GM21381 (cell line): ENCODE measurements around the gene APOBEC3C.
"Not testable (repeated sequence)": the region's sequence is repeated elsewhere in the genome, so short reads cannot be mapped to it uniquely, and the experiment has no call there.

Experiments used
- ATAC-seq: cut with Tn5 transposase; IDR thresholded peaks from one replicate; pipeline ENCODE4 v1.9.1; 2021; ENCODE audit warnings: mild to moderate bottlenecking, moderate library complexity; ENCODE audit not compliant: unreplicated experiment

Gene APOBEC3C

DNA sequence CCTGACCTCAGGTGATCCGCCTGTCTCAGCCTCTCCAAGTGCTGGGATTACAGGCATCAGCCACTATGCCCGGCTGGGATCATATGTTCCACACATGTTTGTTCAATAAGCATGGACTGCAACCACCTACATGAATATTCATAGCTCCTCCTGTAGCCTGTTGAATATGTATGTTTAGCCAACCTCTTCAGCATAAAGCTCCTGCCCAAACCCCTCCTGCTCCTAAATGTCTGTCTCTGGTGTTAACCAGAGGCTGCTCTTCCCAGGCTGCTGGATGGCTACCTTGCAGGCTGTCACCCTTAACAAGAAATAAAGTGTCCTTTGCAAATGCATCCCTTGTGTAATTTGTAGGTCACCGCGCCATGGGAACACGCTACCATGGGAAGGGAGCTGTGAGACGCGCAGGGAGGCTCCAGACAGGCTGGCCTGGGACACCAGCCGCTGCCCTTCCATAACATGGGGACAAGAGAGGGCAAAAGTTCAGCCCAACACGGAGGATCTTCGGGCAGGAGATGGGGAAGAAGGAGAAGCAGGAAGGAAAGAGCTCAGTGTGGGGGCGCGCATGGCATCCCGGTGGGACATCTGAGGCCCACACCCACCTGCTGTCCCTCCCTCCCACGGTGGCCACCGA, 6.1 kb downstream of the APOBEC3C start:
- not testable (repeated sequence) for ATAC-seq

DNA sequence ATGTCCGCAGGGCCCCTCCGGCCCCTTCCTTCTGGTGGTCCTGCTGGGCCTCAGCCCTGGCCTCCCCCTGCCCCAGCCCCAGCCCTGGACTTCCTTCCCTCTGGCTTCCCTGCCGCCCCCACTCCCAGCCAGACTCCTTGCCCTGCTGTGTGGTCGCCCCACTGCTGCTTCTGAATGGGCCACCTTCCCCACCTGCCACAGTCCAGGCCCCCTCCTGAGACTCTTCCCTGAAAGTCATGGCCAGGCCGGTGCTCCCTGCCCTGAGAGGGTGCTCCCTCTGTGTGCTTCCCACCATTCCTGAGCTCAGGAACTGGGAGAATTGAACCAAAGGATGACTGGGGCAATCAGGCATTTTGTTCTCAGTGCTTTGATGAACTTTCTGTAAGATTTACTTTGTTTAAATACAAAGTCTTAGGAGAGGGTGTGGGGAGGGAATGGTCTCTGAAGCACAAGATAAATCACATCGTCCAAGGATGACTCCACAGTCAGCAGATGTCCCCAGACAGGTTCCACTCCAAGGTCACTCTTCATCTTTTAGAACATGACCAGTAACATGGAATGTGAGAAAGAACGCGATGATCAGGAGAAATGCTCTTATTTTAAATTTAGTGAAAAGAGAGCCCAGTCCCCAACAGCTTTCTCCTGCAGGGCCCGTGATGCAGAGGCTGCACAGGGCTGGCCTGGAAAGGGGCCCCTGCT, 7.6 kb downstream of the APOBEC3C start:
- no peak for ATAC-seq

DNA sequence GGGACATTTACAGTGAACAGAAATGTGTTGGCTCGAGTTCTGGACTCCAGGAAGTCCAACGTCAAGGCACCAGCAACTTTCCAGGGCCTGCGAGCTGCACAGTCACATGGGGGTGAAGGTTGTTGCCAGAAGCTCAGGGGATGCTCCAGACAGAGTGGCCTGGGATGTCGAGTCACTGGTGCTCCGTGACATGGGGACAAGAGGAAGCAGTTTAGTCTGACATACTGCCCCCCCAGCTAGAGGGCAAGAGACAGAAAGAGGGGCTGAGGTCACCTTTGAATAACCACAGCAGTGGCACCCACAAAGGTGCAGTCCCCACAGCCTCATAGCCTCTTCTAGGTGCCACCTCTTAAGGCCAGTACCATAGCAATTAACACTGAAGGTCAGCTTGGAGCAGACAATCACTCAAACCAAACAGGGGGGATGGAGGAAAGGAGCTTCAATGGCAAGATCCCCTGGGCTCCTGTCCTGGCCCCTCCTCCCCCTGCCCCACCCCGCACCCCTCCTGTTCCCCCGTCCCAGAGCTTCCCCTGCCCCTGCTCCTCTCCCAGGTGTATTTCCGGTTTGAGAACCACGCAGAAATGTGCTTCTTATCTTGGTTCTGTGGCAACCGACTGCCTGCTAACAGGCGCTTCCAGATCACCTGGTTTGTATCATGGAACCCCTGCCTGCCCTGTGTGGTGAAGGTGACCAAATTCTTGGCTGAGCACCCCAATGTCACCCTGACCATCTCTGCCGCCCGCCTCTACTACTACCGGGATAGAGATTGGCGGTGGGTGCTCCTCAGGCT, 10.7 kb downstream of the APOBEC3C start:
- no peak for ATAC-seq

DNA sequence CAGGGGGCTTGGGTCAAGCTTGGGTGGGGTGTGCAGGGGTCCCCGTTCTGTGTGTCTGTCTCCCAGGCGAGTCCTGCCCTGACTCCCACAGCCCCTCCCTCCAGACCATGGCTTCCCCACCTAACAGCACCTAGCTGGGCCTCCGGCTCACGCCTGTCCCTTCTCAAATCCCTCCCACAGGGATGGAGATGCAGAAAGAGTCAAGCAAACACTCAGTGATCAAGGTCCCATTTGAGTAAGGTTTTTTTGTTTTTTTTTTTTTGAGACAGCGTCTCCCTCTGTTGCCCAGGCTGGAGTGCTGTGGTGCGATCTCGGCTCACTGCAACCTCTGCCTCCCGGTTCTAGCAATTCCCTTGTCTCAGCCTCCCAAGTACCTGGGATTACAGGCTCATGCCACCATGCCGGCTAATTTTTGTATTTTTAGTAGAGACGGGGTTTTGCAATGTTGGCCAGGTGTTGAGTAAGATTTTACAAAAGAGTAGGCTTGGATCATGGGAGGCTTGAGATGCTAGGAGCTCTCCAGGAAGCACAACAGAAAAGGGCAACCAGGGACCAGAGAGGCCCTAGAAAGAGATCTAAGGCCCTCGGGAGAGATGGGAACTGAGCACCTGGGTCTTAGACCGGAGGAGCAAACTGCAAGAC, 12.6 kb downstream of the APOBEC3C start:
- no peak for ATAC-seq

DNA sequence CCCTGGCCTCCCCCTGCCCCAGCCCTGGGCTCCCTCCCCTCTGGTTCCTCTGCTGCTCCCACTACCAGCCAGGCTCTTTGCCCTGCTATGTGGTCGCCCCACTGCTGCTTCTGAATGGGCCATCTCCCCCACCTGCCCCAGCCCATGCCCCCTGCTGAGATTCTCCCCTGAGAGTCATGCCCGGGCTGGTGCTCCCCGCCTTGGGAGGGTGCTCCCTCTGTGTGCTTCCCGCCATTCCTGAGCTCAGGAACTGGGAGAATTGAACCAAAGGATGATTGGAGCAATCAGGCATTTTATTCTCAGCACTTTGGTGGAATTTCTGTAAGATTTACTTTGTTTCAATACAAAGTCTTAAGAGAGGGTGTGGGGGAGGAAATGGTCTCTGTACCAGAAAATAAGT, 13.7 kb downstream of the APOBEC3C start:
- no peak for ATAC-seq

DNA sequence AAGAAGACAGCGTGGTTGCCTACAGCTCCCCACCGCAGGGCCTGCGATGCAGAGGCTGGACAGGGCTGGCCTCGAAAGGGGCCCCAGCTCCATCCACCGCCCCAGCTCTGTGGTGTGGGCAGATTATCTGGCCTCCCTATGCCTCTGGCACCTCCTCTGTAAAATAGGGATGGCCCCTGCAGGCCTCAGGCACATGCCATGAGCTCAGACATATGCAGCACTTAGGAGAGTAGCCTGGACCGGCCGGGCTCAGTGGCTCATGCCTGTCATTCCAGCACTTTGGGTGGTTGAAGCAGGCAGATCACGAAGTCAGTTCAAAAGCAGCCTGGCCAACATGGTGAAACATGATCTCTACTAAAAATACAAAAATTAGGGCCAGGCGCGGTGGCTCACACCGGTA, 14.2 kb downstream of the APOBEC3C start:
- no peak for ATAC-seq

DNA sequence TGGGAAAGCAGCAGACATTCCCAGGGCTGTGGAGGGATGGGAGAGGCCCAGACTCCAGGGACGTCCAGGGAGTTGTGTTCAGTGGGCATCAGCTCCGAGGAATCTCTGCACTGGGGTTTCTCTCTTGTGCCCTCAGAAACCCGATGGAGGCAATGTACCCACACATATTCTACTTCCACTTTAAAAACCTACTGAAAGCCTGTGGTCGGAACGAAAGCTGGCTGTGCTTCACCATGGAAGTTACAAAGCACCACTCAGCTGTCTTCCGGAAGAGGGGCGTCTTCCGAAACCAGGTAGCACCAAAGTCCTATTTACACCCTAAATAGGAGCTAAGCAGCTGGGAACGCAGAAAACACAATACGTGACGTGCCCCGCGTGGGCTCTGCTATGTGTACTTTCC, 15.2 kb downstream of the APOBEC3C start:
- no peak for ATAC-seq

DNA sequence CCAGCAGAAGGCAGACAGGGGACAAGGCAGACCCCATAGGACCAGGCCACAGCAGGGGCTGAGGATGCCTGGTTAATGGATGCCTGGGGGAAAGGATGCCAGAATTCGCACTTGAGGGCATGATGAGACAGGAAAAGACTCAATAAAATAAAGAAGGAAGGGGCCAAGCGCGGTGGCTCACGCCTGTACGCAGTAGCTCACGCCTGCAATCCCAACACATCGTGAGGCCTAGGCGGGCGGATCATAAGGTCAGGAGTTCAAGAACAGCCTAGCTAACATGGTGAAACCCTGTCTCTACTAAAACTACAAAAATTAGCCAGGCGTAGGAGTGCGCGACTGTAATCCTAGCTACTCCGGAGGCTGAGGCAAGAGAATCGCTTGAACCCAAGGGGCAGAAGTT, 16.6 kb downstream of the APOBEC3C start:
- no peak for ATAC-seq

DNA sequence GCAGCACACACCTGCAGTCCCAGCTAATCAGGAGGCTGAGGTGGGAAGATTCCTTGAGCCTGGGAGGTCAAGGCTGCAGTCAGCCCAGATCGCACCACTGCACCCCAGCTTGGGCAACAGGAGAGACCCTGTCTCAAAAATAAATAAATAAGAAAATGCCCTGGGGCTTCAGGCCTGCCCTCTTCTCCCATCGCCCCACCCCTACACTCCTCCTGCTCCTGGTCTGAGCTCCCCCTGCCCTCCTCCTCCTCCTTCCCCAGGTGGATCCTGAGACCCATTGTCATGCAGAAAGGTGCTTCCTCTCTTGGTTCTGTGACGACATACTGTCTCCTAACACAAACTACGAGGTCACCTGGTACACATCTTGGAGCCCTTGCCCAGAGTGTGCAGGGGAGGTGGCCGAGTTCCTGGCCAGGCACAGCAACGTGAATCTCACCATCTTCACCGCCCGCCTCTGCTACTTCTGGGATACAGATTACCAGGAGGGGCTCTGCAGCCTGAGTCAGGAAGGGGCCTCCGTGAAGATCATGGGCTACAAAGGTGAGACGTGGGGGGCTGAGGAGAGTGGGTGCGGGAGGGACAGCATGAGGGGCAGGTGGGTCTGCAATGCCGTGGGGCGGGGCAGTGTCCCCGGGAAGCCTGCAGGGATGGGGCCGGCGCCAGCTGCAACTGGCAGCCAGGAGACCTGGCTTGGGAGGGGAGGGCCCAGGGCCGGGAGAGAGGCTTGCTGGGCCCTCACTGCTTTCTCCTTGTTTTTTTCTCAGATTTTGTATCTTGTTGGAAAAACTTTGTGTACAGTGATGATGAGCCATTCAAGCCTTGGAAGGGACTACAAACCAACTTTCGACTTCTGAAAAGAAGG, 17.6 kb downstream of the APOBEC3C start:
- ATAC-seq = not testable (repeated sequence)

DNA sequence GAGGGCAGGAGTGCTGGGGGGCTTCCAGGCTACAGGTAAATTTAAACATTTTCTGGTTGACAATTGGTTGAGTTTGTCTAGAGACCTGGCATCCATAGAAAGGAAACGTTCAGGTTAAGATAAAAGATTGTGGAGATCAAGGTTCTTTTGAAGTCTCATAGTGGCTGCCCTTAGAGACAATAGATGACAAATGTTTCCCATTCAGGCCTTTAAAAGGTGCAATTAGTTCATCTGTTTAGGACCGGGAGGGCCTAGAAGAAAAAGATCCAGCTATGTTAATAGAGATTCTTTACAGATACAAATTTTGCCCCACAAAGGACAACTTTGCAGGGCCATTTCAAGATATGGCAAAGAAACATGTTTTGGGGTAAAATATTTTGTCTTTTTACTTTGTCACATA, 23.0 kb downstream of the APOBEC3C start:
- ATAC-seq = not testable (repeated sequence)

DNA sequence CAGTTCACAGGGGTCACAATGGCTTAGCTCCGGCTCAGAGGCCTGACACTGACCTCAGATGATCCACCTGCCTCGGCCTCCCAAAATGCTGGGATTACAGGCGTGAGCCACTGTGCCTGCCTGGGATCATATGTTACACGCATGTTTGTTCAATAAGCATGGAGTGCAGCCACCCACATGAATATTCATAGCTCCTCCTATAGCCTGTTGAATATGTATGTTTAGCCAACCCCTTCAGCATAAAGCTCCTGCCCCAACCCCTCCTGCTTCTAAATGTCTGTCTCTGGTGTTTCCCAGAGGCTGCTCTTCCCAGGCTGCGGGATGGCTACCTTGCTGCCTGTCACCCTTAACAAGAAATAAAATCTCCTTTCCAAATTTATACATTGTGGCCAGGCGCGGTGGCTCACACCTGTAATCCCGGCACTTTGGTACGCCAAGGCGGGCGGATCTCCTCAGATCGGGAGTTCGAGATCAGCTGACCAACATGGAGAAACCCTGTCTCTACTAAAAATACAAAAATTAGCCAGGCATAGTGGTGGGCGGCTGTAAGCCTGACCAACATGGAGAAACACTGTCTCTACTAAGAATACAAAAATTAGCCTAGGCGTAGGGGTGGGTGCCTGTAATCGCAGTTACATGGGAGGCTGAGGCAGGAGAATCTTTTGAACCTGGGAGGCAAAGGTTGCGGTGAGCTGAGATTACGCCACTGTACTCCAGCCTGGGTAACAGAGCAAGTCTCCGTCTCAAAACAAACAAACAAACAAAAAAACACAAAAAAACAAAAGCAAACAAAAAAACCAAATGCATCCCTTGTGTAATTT, 25.5 kb downstream of the APOBEC3C start:
- ATAC-seq = no peak

DNA sequence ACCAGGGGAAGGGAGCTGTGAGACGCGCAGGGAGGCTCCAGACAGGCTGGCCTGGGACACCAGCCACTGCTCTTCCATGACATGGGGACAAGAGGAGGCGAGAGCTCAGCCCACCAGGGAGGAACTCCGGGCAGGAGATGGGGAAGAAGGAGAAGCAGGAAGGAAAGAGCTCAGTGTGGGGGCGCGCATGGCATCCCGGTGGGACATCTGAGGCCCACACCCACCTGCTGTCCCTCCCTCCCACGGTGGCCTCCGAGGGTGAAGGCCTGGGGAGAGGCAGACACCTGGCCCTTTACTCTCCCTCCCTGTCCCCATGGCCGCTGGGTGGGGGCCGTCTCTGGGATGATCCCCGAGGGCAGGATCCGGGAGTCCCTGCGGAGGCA, 26.1 kb downstream of the APOBEC3C start:
- not testable (repeated sequence) for ATAC-seq

DNA sequence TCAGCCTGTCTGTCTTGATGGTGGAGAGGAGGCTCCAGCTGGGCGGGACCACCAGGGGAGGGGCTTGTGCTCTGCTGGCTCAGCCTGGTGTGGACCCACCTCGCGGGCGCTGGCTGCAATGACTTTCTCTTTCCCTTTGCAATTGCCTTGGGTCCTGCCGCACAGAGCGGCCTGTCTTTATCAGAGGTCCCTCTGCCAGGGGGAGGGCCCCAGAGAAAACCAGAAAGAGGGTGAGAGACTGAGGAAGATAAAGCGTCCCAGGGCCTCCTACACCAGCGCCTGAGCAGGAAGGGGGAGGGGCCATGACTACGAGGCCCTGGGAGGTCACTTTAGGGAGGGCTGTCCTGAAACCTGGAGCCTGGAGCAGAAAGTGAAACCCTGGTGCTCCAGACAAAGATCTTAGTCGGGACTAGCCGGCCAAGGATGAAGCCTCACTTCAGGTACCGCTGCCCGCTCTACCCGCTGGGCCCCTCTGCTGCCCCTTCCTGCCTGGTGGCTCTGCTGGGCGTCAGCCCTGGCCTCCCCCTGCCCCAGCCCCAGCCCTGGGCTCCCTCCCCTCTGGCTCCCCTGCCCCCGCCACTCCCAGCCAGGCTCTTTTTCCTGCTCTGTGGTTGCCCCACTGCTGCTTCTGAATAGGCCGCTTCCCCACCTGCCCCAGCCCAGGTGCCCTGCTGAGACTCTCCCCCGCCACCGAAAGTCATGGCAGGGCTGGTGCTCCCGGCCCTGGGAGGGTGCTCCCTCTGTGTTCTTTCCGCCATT, 26.7 kb downstream of the APOBEC3C start, which contains the start of gene APOBEC3F:
Gene APOBEC3F (plus strand): TSS at position 327 of the 759 bp plus-strand sequence. CDS start 97 bp downstream, at position 424.
- peak; percentile 82 for ATAC-seq

DNA sequence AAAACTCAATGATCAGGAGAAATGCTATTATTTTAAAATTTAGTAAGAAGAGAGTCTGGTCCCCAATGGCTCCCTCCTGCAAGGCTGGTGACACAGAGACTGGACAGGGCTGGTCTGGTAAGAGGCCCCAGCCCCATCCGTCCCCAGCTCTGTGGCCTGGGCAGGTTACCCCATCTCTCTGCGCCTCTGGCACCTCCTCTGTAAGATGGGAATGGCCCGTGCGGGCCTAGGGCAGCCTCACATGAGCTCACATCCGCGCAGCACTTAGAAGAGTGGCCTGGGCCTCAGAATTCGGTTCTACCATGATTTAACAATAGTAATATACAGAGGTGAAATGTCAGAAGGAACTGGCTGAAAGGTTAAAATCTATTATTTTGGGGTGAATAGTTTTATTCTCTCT, 27.9 kb downstream of the APOBEC3C start:
- no peak for ATAC-seq

DNA sequence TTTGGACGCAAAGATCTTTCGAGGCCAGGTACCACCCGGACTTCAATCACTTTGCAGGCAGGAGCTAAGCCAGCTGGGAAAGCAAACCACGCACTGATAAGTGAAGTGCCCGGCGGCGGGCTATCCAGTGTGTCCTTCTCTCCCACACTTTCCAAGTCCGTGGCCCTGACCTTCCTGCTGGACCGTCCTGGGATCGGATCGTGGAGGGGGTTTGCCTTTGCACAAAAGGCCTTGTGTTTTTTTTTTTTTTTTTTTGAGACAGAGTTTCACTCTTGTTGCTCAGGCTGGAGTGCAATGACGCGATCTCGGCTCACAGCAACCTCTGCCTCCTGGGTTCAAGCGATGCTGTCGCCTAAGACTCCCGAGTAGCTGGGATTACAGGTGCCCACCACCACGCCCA, 29.0 kb downstream of the APOBEC3C start:
- ATAC-seq = not testable (repeated sequence)

DNA sequence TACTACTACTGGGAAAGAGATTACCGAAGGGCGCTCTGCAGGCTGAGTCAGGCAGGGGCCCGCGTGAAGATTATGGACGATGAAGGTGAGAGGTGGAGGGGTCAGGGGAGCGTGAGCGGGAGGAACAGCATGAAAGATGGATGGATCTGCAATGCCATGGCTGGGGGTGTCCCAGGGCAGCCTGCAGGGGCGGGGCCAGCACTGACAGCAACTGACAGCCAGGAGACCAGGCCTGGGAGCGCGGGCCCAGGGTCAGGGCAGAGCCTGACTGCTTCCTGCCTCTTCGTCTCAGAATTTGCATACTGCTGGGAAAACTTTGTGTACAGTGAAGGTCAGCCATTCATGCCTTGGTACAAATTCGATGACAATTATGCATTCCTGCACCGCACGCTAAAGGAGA, 31.1 kb downstream of the APOBEC3C start:
- not testable (repeated sequence) for ATAC-seq

DNA sequence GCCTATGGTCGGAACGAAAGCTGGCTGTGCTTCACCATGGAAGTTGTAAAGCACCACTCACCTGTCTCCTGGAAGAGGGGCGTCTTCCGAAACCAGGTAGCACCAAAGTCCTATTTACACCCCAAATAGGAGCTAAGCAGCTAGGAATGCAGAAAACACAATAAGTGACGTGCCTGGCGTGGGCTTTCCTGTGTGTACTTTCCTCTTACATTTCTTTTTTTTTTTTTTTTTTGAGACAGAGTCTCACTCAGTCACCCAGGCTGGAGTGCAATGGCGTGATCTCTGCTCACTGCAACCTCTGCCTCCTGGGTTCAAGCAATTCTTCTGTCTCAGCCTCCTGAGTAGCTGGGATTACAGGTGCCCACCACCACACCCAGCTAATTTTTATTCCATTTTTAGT, 35.4 kb downstream of the APOBEC3C start:
- not testable (repeated sequence) for ATAC-seq

DNA sequence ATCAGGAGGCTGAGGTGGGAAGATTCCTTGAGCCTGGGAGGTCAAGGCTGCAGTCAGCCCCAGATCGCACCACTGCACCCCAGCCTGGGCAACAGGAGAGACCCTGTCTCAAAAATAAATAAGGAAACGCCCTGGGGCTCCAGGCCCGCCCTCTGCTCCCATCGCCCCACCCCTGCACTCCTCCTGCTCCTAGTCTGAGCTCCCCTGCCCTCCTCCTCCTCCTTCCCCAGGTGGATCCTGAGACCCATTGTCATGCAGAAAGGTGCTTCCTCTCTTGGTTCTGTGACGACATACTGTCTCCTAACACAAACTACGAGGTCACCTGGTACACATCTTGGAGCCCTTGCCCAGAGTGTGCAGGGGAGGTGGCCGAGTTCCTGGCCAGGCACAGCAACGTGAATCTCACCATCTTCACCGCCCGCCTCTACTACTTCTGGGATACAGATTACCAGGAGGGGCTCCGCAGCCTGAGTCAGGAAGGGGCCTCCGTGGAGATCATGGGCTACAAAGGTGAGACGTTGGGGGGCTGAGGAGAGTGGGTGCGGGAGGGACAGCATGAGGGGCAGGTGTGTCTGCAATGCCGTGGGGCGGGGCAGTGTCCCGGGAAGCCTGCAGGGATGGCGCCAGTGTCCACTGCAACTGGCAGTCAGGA, 37.9 kb downstream of the APOBEC3C start:
- ATAC-seq = not testable (repeated sequence)
